HepG2 (cell line): ENCODE data around the gene MRPL28. TPM values are rescaled to one million over a fixed set of nuclear protein-coding genes. Genes with fewer than 3 reads are reported as not detected.

Experiments used
- ATAC-seq: fragments of 200-7000 bp; cut with Tn5 transposase; 3 replicates; pipeline ENCODE4 v1.9.1; 2020; ENCODE audit warnings: mild to moderate bottlenecking, moderate library complexity
- BruUV-seq: library from RNA; stranded (reverse); fragments of 400-500 nt; replicated peaks from 2 replicates; lab custom pipeline; 2021; lab: Mats Ljungman, UMichigan
- CTCF ChIA-PET: fragments of 300-600 bp; formaldehyde crosslinking; extraction: SDS; loops from one replicate; lab custom pipeline; 2021; ENCODE audit warnings: low total read pairs, inconsistent platforms, low intra/inter-chr PET ratio; lab: Yijun Ruan, JAX
- POLR2A ChIA-PET: fragments of 350-600 bp; sonication (Branson Sonifier 250); formaldehyde crosslinking; loops from one replicate; lab custom pipeline; 2020; ENCODE audit warnings: antibody characterized with exemption, inconsistent platforms; lab: Yijun Ruan, JAX
- DNase-seq: peaks from one replicate; pipeline ENCODE4 v3.0.0-alpha.2; 2015; ENCODE audit warnings: low spot score
- FAIRE-seq: peaks from 3 replicates; lab custom pipeline; 2011; peaks lifted over from hg19 to GRCh38; lab: Jason Lieb, UNC
- H2AFZ ChIP-seq: one replicate; pipeline ENCODE4 v1.6.1; 2011; ENCODE audit warnings: low read length, inconsistent platforms
- H3K27ac ChIP-seq: fragments of 300-600 bp; 3 replicates; pipeline ENCODE4 v1.8.0; 2011; ENCODE audit warnings: mixed run types, mild to moderate bottlenecking, mixed read lengths, low read length, inconsistent platforms; ENCODE audit not compliant: insufficient read depth; ENCODE audit errors: extremely low read length
- H3K27me3 ChIP-seq, 2 experiments: fragments of 200-600 bp in 1 of 2; 2 replicates in 1 of 2; 3 replicates in 1 of 2; pipeline versions ENCODE4 v1.6.0 to v1.8.0; 2011; ENCODE audit warnings: low read length in 2 of 2, mild to moderate bottlenecking in 2 of 2, moderate library complexity in 2 of 2, inconsistent platforms in 1 of 2; ENCODE audit not compliant: insufficient read depth in 2 of 2, control insufficient read depth in 1 of 2
- H3K36me3 ChIP-seq, 2 experiments: fragments of 200-600 bp in 1 of 2; replicated peaks in 1 of 2; 2 replicates in 1 of 2; 3 replicates in 1 of 2; pipeline versions ENCODE4 v1.5.1 to v1.8.0; 2011; ENCODE audit warnings: low read length in 2 of 2, inconsistent platforms in 1 of 2; ENCODE audit not compliant: insufficient read depth in 2 of 2, control insufficient read depth in 1 of 2
- H3K4me1 ChIP-seq: 2 replicates; pipeline ENCODE4 v1.5.1; 2012; ENCODE audit warnings: low read length, inconsistent platforms; ENCODE audit not compliant: insufficient read depth
- H3K4me2 ChIP-seq: 2 replicates; pipeline ENCODE4 v1.6.0; 2011; ENCODE audit warnings: low read depth, low read length, inconsistent platforms
- H3K4me3 ChIP-seq, 3 experiments: fragments of 200-600 bp in 1 of 3; sonication (generic), shearing (Covaris generic) in 1 of 3; replicated peaks in 1 of 3; 2 replicates each; pipeline ENCODE4 v1.5.1; 2011 to 2016; ENCODE audit warnings: low read length in 3 of 3, inconsistent platforms in 2 of 3, low read depth in 2 of 3, mild to moderate bottlenecking in 2 of 3, control low read depth in 1 of 3, mixed read lengths in 1 of 3; ENCODE audit not compliant: insufficient read depth in 1 of 3
- H3K79me2 ChIP-seq: one replicate; pipeline ENCODE4 v1.6.1; 2011; ENCODE audit warnings: low read length, inconsistent platforms; ENCODE audit not compliant: insufficient read depth
- H3K9ac ChIP-seq: 2 replicates; pipeline ENCODE4 v1.6.0; 2011; ENCODE audit warnings: mild to moderate bottlenecking, low read depth, low read length, inconsistent platforms; ENCODE audit not compliant: insufficient read depth
- H3K9me3 ChIP-seq: 2 replicates; pipeline ENCODE4 v1.5.1; 2012; ENCODE audit warnings: mild to moderate bottlenecking, low read length
- H4K20me1 ChIP-seq: 2 replicates; pipeline ENCODE4 v1.6.0; 2011; ENCODE audit warnings: inconsistent platforms, mild to moderate bottlenecking, low read length, moderate library complexity; ENCODE audit not compliant: insufficient read depth
- FOXP1 ChIP-seq, 2 experiments: fragments of 450-650 bp in 1 of 2; IDR thresholded peaks; 2 replicates each; pipeline ENCODE4 v1.6.1; 2017 to 2018; ENCODE audit warnings: antibody characterized with exemption in 1 of 2
- GLI4 ChIP-seq: sonication (generic); formaldehyde crosslinking; IDR thresholded peaks from 2 replicates; pipeline ENCODE4 v1.5.1; 2020; ENCODE audit warnings: missing genetic modification reagents, mild to moderate bottlenecking, moderate library complexity, borderline replicate concordance
- HOXA5 ChIP-seq: sonication (generic); formaldehyde crosslinking; IDR thresholded peaks from 2 replicates; pipeline ENCODE4 v1.4.0; 2020; ENCODE audit warnings: missing genetic modification reagents
- HOXA9 ChIP-seq: sonication (generic); formaldehyde crosslinking; IDR thresholded peaks from 2 replicates; pipeline ENCODE4 v1.8.1; 2022; ENCODE audit warnings: missing genetic modification reagents, mild to moderate bottlenecking, moderate library complexity, borderline replicate concordance
- PTBP1 ChIP-seq: fragments of 200-400 bp; formaldehyde crosslinking; IDR thresholded peaks from 2 replicates; pipeline ENCODE4 v1.6.1; 2018; ENCODE audit warnings: low read length, low read depth; ENCODE audit not compliant: poor library complexity, severe bottlenecking
- U2AF2 ChIP-seq: fragments of 200-400 bp; formaldehyde crosslinking; IDR thresholded peaks from 2 replicates; pipeline ENCODE4 v1.6.1; 2017; ENCODE audit warnings: low read depth, mild to moderate bottlenecking, low read length
- ZFYVE20 ChIP-seq: sonication (generic); formaldehyde crosslinking; IDR thresholded peaks from 2 replicates; pipeline ENCODE4 v1.8.0; 2023; ENCODE audit warnings: low read depth, mild to moderate bottlenecking, moderate library complexity, missing genetic modification reagents, borderline replicate concordance
- ZNF781 ChIP-seq: sonication (generic); formaldehyde crosslinking; IDR thresholded peaks from 2 replicates; pipeline ENCODE4 v1.5.1; 2020; ENCODE audit warnings: borderline replicate concordance, mild to moderate bottlenecking, missing genetic modification reagents; ENCODE audit errors: not compliant biosample characterization
- WGBS: methylation state at CpG from one replicate; pipeline ENCODE4 v1.1.6; 2017; ENCODE audit warnings: low lambda C conversion rate; 5-methylcytosine and 5-hydroxymethylcytosine counted together
- in situ Hi-C: cut with HindIII; loops from 2 replicates; pipeline ENCODE4 v1.10.0; 2017; ENCODE audit warnings: low pct_unique_long_range_greater_than_20kb; ENCODE audit not compliant: extremely low pct_ligation_motif_present
- intact Hi-C: fragments of 100-400 bp; cut with micrococcal nuclease; formaldehyde crosslinking; loops from one replicate; pipeline ENCODE4 v1.10.0; 2022; ENCODE audit not compliant: unreplicated experiment
- polyA plus RNA-seq, 8 experiments: library from polyadenylated mRNA; depleted of rRNA in 3 of 8; stranded (reverse) in 7 of 8; unstranded in 1 of 8; fragments of >200 nt; fragmentation: Illumina TruSeq in 4 of 8; extraction: Trizol in 4 of 8; gene quantifications; 2 replicates each; pipeline versions ENCODE4 v1.2.1 to v1.2.3, GENCODE V29; 2011 to 2016; ENCODE audit warnings: low read depth in 4 of 8, missing spikeins in 1 of 8, mixed read lengths in 1 of 8; ENCODE audit not compliant: insufficient read depth in 1 of 8
- total RNA-seq, 5 experiments: library from RNA; depleted of rRNA; stranded (reverse); fragments of >200 nt; fragmentation: Illumina TruSeq; extraction: Trizol; gene quantifications; 2 replicates each; pipeline ENCODE4 v1.2.3, GENCODE V29; 2016; ENCODE audit warnings: low read depth in 1 of 5
- TF ChIP-seq, protein P1 (sequence below): IDR thresholded peaks from 2 replicates; pipeline ENCODE4 v1.4.0; 2020; ENCODE audit warnings: mild to moderate bottlenecking, missing genetic modification reagents
- TF ChIP-seq, protein P2 (sequence below): sonication (generic); formaldehyde crosslinking; IDR thresholded peaks from 2 replicates; pipeline ENCODE4 v1.5.1; 2020; ENCODE audit warnings: mild to moderate bottlenecking, missing genetic modification reagents, moderate library complexity
- TF ChIP-seq, protein P3 (sequence below): fragments of 450-650 bp; IDR thresholded peaks from 2 replicates; pipeline ENCODE4 v1.6.1; 2016

The MRPL28 gene
- total and polyA plus RNA-seq, 2 of the 13 experiments (the other 11 are each of a cell fraction or from before 2014, with no cell fraction given): 114 to 135 TPM

DNA sequence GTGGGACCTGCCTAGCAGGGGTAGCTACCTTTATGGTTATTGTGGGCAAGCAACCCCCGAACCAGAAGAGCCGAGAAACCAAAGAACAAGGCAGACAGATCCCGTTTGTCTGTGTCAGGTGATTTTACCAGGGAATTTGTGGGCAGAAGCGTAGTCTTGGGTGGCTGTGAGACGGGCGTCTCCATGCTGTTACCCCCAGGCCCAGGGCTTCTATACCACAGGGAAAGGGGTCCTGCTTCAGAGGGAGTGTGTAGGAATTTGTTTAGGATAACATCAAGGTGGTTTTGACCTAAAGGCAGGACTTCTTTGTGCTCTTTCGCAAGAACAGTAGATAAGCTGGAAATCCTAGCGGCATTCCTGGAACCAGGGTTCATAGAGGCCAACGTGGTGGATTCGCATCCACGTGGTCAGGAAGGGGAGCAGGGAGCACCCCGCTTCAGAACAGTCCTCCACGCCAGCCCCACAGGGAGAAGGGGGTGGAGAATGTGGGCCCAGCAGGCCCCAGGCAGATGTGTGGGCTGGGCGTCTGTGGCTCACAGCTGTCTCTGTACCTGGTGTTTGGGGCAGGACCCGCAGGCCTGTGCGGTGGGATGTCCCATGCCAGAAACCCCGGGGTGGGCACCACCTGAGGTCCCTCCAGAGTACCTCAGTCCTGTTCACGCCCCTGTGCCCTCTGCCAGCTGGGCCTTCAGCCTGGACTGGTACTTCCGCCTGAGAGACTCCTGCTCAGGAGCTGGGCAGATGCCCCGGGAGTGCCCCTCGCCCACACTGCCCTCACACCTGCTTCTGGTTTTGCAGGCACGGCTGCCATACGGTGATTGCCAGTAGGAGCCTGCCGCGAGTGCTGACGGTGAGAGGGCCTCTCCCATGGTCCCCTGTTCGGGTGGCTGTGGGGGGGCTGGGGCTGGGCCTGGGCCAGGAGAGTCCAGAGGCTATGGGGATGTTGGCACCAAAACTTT is 35.5 kb upstream of the MRPL28 start:
- ChIA-PET POLR2A (interaction anchor here (0.8 to 3.1 kb wide), 10 partner anchors 9 to 128 kb away, joined by 3 to 18 read pairs (median 6); partner anchors contain the start of gene CAPN15), CTCF (no interaction called here)
- peak overlapping the region; percentile 75 for H3K9ac ChIP-seq
- H3K27ac ChIP-seq: peak overlapping the region; percentile 86
- H4K20me1 ChIP-seq: no peaks in the 10 kb centered on the region
- in situ Hi-C loops (no loop called here), intact Hi-C loops (loop anchor here (2.0 kb wide), 2 partner anchors 19 to 69 kb away; partner anchors contain the start of gene RAB11FIP3)
- H3K79me2 ChIP-seq: peaks cover 6% of the 10 kb centered on the region
- peaks cover 47% of the 10 kb centered on the region for H3K4me1 ChIP-seq
- H3K27me3 ChIP-seq: no peaks in the 10 kb centered on the region
- no peaks in the 10 kb centered on the region for H3K9me3 ChIP-seq
- peaks cover 0 to 11% of the 10 kb centered on the region in 2 experiments; a peak in 2 of 5 replicates for H3K36me3 ChIP-seq
- FAIRE-seq (peak; percentile 98), DNase-seq (peak; percentile 93), ATAC-seq (peak; percentile 52)
- peak overlapping the region; percentile 24 to 63 (median 39) for H3K4me3 ChIP-seq
- 22% methylated on average over 11 of the region's 27 CpGs for WGBS
- H2AFZ ChIP-seq: no peak overlapping the region
- no TSS peak for BruUV-seq
- H3K4me2 ChIP-seq: peak overlapping the region; percentile 77
- TF ChIP-seq, protein P1, sequence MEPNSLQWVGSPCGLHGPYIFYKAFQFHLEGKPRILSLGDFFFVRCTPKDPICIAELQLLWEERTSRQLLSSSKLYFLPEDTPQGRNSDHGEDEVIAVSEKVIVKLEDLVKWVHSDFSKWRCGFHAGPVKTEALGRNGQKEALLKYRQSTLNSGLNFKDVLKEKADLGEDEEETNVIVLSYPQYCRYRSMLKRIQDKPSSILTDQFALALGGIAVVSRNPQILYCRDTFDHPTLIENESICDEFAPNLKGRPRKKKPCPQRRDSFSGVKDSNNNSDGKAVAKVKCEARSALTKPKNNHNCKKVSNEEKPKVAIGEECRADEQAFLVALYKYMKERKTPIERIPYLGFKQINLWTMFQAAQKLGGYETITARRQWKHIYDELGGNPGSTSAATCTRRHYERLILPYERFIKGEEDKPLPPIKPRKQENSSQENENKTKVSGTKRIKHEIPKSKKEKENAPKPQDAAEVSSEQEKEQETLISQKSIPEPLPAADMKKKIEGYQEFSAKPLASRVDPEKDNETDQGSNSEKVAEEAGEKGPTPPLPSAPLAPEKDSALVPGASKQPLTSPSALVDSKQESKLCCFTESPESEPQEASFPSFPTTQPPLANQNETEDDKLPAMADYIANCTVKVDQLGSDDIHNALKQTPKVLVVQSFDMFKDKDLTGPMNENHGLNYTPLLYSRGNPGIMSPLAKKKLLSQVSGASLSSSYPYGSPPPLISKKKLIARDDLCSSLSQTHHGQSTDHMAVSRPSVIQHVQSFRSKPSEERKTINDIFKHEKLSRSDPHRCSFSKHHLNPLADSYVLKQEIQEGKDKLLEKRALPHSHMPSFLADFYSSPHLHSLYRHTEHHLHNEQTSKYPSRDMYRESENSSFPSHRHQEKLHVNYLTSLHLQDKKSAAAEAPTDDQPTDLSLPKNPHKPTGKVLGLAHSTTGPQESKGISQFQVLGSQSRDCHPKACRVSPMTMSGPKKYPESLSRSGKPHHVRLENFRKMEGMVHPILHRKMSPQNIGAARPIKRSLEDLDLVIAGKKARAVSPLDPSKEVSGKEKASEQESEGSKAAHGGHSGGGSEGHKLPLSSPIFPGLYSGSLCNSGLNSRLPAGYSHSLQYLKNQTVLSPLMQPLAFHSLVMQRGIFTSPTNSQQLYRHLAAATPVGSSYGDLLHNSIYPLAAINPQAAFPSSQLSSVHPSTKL (CRISPR knock-in tag): peak; percentile 93
- TF ChIP-seq FOXP1 (IDR thresholded peaks at IDR 0.05) (no peak), FOXP1 (CRISPR knock-in tag; IDR thresholded peaks at IDR 0.05) (peak; percentile 52; the same call in 1 of the 2 replicates), ZNF781 (CRISPR knock-in tag) (no peak), GLI4 (CRISPR knock-in tag) (no peak), HOXA9 (no peak), HOXA5 (CRISPR knock-in tag) (peak; percentile 80), ZFYVE20 (no peak), U2AF2 (no peak), PTBP1 (no peak)
- TF ChIP-seq, protein P2, sequence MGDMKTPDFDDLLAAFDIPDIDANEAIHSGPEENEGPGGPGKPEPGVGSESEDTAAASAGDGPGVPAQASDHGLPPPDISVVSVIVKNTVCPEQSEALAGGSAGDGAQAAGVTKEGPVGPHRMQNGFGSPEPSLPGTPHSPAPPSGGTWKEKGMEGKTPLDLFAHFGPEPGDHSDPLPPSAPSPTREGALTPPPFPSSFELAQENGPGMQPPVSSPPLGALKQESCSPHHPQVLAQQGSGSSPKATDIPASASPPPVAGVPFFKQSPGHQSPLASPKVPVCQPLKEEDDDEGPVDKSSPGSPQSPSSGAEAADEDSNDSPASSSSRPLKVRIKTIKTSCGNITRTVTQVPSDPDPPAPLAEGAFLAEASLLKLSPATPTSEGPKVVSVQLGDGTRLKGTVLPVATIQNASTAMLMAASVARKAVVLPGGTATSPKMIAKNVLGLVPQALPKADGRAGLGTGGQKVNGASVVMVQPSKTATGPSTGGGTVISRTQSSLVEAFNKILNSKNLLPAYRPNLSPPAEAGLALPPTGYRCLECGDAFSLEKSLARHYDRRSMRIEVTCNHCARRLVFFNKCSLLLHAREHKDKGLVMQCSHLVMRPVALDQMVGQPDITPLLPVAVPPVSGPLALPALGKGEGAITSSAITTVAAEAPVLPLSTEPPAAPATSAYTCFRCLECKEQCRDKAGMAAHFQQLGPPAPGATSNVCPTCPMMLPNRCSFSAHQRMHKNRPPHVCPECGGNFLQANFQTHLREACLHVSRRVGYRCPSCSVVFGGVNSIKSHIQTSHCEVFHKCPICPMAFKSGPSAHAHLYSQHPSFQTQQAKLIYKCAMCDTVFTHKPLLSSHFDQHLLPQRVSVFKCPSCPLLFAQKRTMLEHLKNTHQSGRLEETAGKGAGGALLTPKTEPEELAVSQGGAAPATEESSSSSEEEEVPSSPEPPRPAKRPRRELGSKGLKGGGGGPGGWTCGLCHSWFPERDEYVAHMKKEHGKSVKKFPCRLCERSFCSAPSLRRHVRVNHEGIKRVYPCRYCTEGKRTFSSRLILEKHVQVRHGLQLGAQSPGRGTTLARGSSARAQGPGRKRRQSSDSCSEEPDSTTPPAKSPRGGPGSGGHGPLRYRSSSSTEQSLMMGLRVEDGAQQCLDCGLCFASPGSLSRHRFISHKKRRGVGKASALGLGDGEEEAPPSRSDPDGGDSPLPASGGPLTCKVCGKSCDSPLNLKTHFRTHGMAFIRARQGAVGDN (CRISPR knock-in tag): peak; percentile 90
- TF ChIP-seq, protein P3, sequence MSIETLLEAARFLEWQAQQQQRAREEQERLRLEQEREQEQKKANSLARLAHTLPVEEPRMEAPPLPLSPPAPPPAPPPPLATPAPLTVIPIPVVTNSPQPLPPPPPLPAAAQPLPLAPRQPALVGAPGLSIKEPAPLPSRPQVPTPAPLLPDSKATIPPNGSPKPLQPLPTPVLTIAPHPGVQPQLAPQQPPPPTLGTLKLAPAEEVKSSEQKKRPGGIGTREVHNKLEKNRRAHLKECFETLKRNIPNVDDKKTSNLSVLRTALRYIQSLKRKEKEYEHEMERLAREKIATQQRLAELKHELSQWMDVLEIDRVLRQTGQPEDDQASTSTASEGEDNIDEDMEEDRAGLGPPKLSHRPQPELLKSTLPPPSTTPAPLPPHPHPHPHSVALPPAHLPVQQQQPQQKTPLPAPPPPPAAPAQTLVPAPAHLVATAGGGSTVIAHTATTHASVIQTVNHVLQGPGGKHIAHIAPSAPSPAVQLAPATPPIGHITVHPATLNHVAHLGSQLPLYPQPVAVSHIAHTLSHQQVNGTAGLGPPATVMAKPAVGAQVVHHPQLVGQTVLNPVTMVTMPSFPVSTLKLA: peak; percentile 73
